Measurements from ENCODE around the gene KRT32.

GRCh38 chr17:41456204-41456603 is 11.0 kb downstream of the KRT32 start:
- TF ChIP-seq CBX2 (IDR thresholded peaks at IDR 0.05; ENCODE audit: insufficient read depth, low read length, poor library complexity, severe bottlenecking) (no peak), TAF1 (IDR thresholded peaks at IDR 0.05; ENCODE audit: control insufficient read depth, extremely low read depth, insufficient read depth, low read length, severe bottlenecking) (no peak), SPI1 (IDR thresholded peaks at IDR 0.05; ENCODE audit: borderline replicate concordance, low read depth, low read length) (no peak), PREB (CRISPR knock-in tag; IDR thresholded peaks at IDR 0.05) (no peak)
